Lung (tissue), 12 donors: ENCODE results near the gene PCTP. TPM values are rescaled to one million over a fixed set of nuclear protein-coding genes. Genes with fewer than 3 reads are reported as not detected.
A peak's percentile ranks its signal among the peaks of the same experiment; 100 is the strongest.

Experiments
- ATAC-seq: fragments of 200-7000 bp; cut with Tn5 transposase; one replicate; pipeline ENCODE4 v1.9.1; 2020; ENCODE audit warnings: moderate number of reproducible peaks; ENCODE audit not compliant: insufficient read depth, low FRiP score
- DNase-seq, 3 donors: peaks; one replicate each; pipeline ENCODE4 v3.0.0-alpha.2; 2013 to 2017
- H3K27ac ChIP-seq, 2 donors: one replicate each; pipeline ENCODE4 v1.5.1; 2013; ENCODE audit warnings: mild to moderate bottlenecking in 2 of 2, moderate library complexity in 2 of 2, control low read depth in 1 of 2, inconsistent platforms in 1 of 2, low read depth in 1 of 2, low read length in 1 of 2
- H3K27me3 ChIP-seq, 3 donors: one replicate each; pipeline ENCODE4 v1.5.1; 2013; ENCODE audit warnings: low read length in 2 of 3; ENCODE audit not compliant: control insufficient read depth in 3 of 3, insufficient read depth in 3 of 3
- H3K36me3 ChIP-seq, 4 donors: one replicate each; pipeline ENCODE4 v1.5.1; 2013; ENCODE audit warnings: low read length in 4 of 4, mild to moderate bottlenecking in 1 of 4, moderate library complexity in 1 of 4; ENCODE audit not compliant: control insufficient read depth in 4 of 4, insufficient read depth in 4 of 4
- H3K4me1 ChIP-seq, 5 donors: one replicate each; pipeline ENCODE4 v1.5.1; 2013; ENCODE audit warnings: low read length in 5 of 5, mild to moderate bottlenecking in 2 of 5, moderate library complexity in 1 of 5; ENCODE audit not compliant: control insufficient read depth in 5 of 5, insufficient read depth in 5 of 5
- H3K4me3 ChIP-seq: one replicate; pipeline ENCODE4 v1.5.1; 2013; ENCODE audit warnings: mild to moderate bottlenecking, control low read depth, moderate library complexity
- H3K9ac ChIP-seq, 2 donors: one replicate each; pipeline ENCODE4 v1.5.1; 2013; ENCODE audit warnings: low read length in 2 of 2, control low read depth in 1 of 2; ENCODE audit not compliant: insufficient read depth in 1 of 2
- H3K9me3 ChIP-seq, 4 donors: one replicate each; pipeline ENCODE4 v1.5.1; 2013; ENCODE audit warnings: low read length in 3 of 4, mild to moderate bottlenecking in 1 of 4, moderate library complexity in 1 of 4; ENCODE audit not compliant: control insufficient read depth in 4 of 4, insufficient read depth in 3 of 4
- CTCF ChIP-seq: IDR thresholded peaks from 2 replicates; pipeline ENCODE4 v1.5.1; 2012; ENCODE audit warnings: mild to moderate bottlenecking; ENCODE audit errors: control extremely low read depth, extremely low read depth
- WGBS, 2 donors: extraction: QIAGEN DNeasy Blood & Tissue Kit; methylation state at CpG; one replicate each; pipeline ENCODE4 v1.1.7; 2013; 5-methylcytosine and 5-hydroxymethylcytosine counted together
- polyA plus RNA-seq, 2 donors: library from polyadenylated mRNA; stranded (reverse); fragments of 200-250 nt; gene quantifications; one replicate each; pipeline ENCODE4 v1.2.1, GENCODE V29; 2013
- total RNA-seq, 2 donors: library from RNA; depleted of rRNA in 1 of 2; stranded (reverse); fragments of >200 nt in 1 of 2; gene quantifications; one replicate each; pipeline ENCODE4 v1.2.1, GENCODE V29; 2014 to 2021
- donor health status: control.
- donor health status: control.
- donor health status: Bipolar disorder and iron deficiency.
- donor health status: healthy.
- donor health status: DM: yes; HTN: yes; CAD: no.

Gene PCTP
- total and polyA plus RNA-seq, 4 donors = 14.3 to 34.2 (median 19.1) TPM

GRCh38 chr17:55722016-55722736, 28.7 kb upstream of the PCTP start:
- ATAC-seq = no peak
- Histone ChIP-seq H3K9ac (peak overlapping the region in 1 of 2 donors; percentile 72), H3K27me3 (no peaks in the 10 kb centered on the region), H3K9me3 (no peaks in the 10 kb centered on the region), H3K4me3 (peak overlapping the region; percentile 26), H3K36me3 (peaks cover 0 to 3% (median 0%) of the 10 kb centered on the region in 4 donors), H3K4me1 (peaks cover 0 to 34% (median 1%) of the 10 kb centered on the region in 5 donors), H3K27ac (peak overlapping the region in 1 of 2 donors; percentile 89)
- no peak for TF ChIP-seq CTCF
- DNase-seq = no peak
- 44 to 63% methylated on average over 5 of the region's 5 CpGs for WGBS, 2 donors

- Histone ChIP-seq H3K9ac (peak within 1 kb of the TSS in 1 of 2 donors; percentile 72), H3K4me1 (peaks cover 0 to 37% (median 1%) of the 10 kb centered on the region in 5 donors), H3K9me3 (no peaks in the 10 kb centered on the region), H3K27ac (peak within 1 kb of the TSS in 1 of 2 donors; percentile 89), H3K27me3 (no peaks in the 10 kb centered on the region), H3K36me3 (peaks cover 0 to 3% (median 0%) of the 10 kb centered on the region in 4 donors), H3K4me3 (peak within 1 kb of the TSS; percentile 26)
- no peak for ATAC-seq
- 17 to 29% methylated on average over 12 of the region's 12 CpGs for WGBS, 2 donors
- DNase-seq = peak; percentile 47 to 88 (median 85)
- no peak for TF ChIP-seq CTCF
These were observed 27.9 kb upstream of the PCTP start, which contains the start of gene TMEM100 for GRCh38 chr17:55722742-55723487. Gene TMEM100 (minus strand): TSS chr17:55722864. CDS start chr17:55721070, 1,794 bp downstream.

GRCh38 chr17:55723488-55723848, 27.4 kb upstream of the PCTP start:
- no peak for TF ChIP-seq CTCF
- H3K4me1 ChIP-seq = peaks cover 0 to 37% (median 1%) of the 10 kb centered on the region in 5 donors
- H3K9me3 ChIP-seq = no peaks in the 10 kb centered on the region
- no peak overlapping the region for H3K27ac ChIP-seq
- DNase-seq (no peak), ATAC-seq (no peak)
- peak overlapping the region in 1 of 2 donors; percentile 72 for H3K9ac ChIP-seq
- H3K36me3 ChIP-seq = peaks cover 0 to 3% (median 0%) of the 10 kb centered on the region in 4 donors
- H3K27me3 ChIP-seq = no peaks in the 10 kb centered on the region
- no peak overlapping the region for H3K4me3 ChIP-seq
